Effector CD4-positive, alpha-beta T cell (primary cell): ENCODE measurements around the gene BCAS3.
"Not testable (repeated sequence)": the region's sequence is repeated elsewhere in the genome, so short reads cannot be mapped to it uniquely, and the experiment has no call there.

Source experiments
- DNase-seq: peaks from one replicate; pipeline ENCODE4 v3.0.0-alpha.2; 2020

Gene BCAS3

DNA sequence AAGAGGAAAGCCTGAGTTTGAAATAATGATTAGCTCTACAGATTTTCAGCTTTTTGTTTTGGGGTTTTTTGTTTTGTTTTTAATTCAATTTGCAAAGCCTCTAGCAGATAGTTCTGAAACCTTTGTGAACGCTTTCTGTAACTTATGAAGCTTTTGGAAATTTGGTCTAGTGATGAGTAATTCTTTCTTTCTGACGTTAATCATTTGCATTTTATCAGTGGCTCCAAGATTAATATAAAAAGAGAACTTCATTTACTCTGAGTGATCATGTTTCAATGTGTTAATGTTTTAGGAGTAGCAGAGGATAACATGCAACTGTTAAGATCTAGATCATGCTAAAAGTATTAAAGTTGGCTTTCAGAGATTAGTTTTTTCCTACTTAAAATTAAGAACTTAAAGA, 561.7 kb downstream of the BCAS3 start:
- no peak for DNase-seq

DNA sequence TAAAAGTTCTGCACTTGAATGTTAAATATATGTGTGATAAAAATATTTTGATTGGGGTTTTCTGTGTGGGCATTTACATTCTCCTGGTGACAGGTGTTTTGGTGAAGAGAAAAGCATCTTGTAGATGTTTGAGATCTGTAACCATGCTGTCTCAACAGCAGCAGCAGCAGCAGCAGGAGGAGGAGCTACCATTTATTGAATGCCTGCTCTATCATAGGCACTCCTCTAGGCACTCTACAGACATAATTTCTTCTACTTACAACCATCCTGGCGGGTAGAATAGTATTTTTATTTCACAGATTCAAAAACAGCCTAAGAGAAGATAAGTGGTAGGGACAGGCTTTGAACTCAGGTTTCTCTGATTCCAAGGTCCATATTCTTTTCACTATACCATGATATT, 562.3 kb downstream of the BCAS3 start:
- no peak for DNase-seq

DNA sequence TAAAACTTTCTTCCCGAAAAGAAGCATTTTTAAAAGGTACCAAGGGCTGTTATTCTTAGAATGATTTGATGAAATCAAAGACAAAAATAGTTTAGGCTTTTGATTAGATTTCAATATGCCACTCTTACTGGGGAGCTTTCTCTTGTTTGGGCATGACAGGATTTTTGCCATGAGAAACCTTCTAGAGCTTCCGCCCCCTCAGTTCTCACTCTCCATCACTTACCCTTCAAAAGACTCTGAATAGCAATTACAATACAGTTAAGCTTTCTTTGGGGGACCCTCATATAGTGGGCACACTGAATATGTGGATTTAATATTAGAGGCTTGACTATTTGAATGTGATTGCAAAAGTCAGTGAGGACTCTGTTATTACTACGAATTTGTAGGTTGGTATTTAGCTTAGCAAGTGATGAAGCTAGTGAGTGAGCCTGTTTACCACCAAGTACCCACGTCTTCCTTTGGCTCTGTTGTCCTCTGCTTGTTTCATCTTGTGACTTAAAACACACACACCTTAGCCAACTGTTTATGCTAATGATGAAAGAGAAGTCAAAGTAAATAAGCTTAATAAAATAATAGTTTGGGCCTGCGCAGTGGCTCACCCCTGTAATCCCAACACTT, 563.3 kb downstream of the BCAS3 start:
- DNase-seq = no peak

DNA sequence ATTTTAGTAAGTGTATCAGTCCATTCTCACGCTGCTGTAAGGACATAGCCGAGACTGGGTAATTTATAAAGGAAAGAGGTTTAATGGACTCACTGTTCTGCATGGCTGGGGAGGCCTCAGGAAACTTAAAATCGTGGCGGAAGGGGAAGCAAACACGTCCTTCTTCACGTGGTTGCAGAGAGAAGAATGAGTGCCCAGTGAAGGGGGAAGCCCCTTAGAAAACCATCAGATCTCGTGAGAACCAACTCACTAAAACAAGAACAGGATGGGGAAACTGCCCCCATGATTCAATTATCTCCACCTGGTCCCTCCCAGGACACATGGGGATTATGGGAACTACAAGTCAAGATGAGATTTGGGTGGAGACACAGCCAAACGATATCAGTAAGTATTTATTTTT, 567.3 kb downstream of the BCAS3 start:
- not testable (repeated sequence) for DNase-seq

DNA sequence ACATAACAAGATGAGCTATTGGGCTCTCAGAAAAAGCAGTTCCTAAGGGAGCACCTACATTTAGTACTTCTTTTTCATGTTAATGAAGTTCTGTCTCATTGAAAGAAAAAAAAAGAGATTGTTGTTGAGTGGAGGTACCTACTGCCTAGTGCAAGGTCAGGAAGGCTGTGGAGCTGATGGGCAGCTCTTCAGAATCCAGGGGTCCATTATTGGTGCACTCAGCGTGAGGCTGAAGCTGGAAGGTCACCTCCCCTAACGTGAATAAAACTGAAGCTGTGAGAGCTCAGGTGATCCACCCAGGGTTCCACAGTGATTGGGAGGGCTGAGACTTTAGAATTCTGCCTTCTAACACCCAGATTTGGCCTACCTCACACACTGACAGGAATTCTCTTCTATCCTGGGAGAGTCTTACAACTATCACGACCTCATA, 568.1 kb downstream of the BCAS3 start:
- DNase-seq = no peak

DNA sequence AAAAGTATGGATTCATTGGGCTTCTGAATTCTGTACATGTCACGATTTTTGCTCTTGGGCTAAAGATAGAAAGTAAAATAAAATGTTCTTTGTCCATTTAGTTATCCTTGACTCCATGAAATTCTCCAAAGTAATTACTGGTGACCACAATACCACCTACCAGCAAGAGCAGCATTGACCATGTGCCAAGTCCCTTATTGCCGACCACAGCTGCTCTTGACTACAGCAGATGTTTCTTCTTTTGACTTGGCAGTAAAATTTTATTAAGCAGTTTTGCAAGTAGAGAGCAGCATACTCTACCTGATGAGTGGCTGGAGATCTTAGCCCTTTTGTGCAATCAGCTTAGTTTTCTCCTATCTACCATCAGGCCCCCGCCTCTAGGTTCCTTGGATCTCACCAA, 569.8 kb downstream of the BCAS3 start:
- DNase-seq = no peak

DNA sequence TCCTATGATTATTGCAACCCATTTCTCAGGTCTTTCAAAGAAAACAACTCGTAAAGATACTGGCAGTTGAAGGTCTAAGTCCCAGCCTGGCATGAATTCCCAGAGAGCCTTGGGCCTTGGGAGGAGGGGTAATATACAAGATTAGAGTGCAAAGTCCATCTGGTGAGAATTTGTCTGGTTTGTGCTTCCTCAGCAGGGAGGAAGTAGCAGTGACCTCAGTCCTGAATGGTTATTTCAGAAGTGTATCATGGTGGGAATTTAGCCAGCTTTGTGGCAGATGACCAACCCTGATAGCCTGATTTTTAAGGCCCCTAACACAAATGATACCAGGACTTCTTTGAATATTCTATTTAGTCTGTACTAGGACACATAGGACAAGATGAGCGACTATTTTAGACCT, 570.7 kb downstream of the BCAS3 start:
- no peak for DNase-seq

DNA sequence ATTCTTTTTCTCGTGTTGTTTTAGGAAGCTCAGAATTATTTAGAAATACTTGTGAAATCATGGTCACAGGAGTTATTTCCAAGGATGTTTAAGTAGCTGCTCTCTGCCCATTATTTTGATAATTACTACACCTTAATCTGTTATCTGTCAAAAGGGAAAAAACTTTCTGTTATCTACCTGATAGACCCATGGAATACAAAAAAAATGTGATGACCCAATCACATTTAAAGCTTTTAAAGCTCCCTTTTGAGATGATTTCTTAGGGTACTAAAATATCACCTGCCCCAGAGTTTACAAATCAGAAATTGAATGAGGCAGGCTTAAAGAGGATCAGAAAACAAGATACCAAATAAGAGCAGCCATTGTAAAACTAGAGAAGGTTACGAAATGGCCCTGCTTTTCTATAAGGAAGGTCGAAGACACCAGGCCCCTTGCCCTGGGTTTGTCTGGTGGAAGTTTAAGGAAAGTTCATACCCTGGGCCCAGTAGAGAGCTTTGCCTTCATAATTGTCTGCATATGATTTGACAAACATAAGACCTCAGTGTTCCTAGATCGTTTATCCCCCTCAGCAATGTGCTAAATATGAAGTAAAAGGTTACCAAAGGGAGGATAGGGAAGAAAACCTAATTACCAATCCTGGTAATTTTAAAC, 572.1 kb downstream of the BCAS3 start:
- DNase-seq = no peak

DNA sequence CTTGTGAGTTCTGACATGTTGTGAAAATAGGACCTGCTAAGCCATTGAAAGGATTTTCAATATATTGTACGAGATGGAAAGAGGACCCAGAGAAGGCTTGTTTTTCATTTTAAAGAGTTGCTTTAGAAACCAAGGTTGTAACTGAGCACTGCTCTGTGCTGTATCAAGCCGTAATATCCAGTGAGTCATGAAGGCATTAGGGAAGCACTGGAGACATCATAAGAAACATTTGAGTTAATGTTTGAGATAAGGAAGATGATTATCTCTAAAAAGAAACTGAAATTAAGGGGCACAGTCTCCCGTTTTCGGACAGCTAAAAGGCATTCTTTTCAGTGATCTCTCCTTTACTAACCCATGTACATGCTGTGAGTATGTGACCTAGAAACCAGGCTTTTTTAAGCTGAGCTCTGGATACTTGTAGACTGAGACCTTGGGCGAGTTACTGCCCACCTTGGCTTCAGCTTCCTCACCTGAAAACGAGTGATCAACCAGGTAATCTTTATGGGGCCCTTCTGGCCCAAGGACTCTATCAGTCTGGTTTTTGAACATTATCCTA, 572.8 kb downstream of the BCAS3 start:
- no peak for DNase-seq

DNA sequence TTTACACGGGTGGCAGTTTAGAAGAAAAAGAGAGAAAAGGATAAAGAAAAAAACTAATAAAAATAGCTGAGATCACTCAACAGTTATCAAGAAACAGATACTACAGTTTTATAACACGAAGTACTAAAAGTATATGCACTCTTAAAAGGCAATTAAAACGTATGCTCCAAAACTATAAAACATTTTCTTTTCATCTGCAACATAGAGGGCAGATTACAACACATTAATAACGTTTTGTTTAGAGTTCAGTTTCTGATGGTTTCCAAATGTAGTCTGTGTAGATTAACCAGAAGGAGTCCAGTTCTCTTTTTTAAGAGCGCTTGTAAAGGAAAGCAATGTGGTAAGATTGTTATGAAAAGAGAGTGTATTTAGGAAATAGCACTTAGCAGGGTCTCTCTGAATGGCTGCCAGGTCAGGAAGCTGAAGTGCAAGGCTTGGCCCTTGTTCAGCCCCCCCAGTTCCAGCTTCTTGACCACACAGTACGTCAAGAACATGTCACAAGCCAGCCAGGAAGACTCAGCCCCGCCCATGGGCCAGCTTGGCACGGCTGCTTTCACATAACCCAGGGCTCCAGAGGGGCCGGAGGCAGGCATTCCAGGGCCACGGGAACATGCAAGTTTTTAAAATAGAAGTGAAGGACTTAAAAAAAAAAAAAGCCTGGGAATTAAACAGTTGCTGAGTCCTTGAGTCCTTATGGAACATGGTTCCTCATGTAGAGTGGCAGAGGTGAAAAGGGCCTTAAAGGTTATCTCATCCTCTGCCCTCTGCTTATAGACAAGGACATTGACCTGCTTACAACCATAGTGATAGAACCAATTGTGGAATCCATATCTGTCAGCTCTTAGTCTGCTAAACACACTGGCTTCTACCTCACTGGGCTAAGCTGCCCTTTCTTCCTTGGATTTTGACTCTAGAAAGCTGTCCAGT, 574.6 kb downstream of the BCAS3 start:
- no peak for DNase-seq

DNA sequence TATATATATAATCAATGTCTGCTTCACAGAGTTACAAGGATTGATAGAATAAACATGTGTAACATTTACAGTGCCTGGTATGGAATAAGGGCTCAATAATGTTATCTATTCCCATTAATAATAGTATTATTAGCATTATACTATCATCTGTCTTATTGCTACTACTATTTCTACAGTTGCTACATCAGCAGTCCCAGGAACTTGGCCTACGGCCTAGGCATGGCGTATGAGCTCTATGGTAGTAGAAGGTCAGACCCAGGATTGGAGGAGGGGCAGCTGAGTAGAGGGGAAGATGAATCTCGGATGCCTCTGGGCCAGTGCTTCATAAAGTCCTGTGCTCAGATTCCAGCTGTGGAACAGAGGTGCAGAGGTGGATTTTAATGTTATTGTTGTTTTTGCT, 575.7 kb downstream of the BCAS3 start:
- no peak for DNase-seq

DNA sequence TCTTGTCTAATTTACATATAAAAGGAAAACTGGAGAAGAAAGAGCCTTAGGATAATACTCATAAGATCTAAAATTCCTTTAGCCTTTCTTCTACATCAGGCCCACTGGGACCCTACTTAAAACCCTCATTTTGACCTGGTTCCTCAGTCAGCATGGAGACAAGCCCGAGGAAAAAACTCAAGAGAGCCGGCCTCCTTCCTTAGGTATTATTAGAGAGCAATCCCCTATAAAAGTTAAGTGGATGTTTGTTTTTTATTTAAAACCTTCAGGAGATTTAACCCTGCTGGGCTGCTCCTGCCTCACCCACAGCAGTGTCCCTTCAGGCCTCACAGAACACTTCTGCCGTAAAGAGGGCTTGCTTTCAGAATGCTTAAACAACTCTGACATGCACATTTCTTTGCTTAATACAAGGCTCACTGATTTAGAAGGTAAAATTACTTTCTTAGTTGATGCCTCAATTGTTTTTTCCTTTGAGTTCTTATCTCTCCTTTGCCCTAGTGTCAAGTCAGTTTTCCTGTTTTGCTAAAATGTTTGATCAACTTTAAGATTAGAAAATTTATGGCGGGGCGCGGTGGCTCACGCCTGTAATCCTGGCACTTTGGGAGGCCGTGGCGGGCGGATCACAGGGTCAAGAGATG, 576.4 kb downstream of the BCAS3 start:
- DNase-seq = no peak

DNA sequence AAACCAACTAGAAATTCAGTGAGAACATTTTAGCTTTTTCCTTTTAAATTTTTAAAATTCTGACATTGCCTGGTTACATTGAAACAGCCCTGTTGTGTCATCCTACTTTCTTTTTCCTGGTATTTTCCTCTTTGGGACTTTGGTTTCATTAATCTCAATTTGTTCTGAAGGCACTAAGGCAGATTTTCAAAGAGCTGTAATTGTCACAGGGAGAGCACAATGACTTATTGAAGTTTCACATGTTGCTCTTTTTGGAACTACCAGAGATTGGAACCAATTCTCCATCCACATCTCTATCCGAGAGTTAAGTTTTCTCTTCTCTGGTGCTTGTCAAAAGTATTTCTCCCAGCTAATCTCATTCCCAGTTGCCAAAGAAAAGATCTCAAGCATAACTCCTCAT, 577.3 kb downstream of the BCAS3 start:
- no peak for DNase-seq

DNA sequence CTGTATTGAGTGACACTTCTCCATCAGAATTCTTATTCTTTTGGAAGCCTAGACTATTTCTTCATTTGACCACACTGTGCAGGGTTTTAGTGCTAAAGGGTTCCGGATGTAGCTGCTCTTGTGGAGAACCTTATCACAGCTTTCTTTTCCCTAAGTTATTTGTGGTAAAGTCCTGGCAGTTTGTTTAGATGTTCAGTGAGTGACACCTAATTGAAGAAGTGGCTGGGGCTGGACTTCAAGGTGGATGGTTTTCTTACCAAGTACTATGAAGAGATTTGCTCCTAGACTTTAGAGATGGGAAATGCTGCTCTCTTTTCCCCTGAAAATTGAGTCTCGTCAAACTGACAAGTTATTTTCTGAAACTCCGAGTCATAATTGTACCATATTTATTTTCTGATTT, 578.0 kb downstream of the BCAS3 start:
- no peak for DNase-seq

DNA sequence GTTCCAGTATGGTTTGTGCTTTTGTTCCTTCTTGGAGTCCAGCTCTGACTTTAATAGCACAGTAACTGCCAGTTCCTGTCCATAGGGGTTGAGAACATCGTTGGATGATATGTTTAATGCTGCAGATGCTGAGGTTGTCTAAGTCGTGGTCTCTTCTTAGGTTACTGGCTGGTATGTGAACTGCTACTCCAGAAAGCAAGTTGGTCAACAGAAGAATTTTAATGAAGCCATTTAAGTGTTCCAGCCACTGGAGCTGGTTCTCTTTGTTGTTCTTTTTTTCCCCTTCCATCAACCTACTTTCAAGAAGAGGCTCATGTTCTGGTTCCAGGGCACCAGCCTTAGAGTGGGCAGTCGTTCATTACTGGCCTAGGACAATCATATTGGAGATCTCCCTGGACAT, 581.7 kb downstream of the BCAS3 start:
- DNase-seq = no peak

DNA sequence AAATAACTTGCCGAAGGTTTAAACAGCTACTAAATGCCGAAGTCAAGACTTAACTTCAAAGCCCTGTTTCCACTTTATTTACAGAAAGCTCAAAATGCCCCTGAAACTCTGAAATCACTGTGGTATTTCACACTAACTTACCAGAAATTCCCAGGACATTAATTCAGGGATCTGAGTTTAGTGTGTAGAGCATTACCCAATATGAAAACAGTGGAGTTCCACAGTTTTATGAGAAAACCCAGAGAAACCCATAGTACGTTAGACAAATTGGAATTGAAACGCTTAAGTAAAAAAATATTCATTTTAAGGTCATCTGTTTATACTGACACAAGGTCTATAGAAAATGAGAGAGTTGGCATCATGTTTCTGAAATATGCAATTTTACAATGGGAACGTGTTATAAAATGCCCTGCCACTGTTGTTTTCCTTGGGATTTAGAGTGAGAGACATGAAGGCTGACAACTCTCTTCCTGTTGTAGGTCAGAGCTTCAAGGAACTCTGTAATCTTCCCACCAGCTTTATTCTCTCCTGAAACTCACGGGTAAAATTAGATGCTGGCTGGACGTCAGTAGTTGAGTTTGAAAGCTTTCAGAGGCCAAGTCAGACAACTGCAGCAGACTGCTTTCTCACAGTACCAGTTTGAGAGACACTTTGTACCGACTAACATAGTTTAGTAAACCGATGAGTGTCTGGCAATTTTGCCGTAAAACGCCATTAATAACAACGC, 582.6 kb downstream of the BCAS3 start:
- DNase-seq = no peak

DNA sequence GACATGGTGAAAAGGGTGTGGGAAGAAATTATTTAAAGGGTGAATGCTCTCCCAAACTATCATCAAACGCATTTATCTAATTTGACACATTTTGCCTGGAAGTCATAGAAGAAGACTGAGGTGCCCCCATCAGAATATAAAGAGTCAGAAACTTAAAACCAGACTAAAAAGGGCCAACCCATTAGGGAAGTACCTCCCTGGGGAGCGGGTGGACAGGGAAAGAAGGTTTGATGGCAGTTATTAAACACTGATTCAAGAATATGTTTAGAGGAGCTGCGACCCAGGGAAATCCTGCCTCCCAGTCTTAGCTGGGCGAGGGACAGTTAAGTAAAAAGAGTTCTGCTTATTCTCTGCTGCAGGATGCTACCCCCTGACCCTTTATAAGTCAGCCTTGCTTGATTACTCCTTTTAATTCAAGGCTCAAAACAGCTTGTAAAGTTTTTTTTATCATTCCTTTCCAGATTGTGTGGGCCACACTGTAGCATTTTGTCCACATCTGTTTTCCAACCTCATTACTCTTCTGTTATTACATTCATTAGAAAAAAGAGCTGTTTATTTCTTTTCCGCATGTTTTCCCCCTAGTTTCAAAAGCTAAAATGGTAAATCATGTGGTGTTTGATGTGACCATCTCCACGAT, 583.5 kb downstream of the BCAS3 start:
- DNase-seq = no peak

DNA sequence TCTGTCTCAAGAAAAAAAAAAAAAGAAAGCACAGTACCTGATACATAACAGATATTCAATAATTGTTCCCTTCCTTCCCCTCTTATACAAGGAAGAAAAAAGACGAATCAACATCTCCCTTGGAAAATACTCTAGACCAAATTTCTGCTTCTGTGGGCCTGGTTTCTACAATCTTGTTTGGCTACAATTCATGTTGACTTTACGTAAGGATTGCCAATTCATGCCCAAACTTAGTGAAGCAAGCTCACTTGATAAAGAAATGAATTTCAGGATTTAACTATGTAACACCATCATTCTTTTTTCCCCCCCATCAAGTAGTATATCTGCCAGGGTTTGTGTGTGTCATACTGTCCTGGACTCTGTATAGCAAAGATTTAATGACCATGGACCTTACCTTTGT, 587.7 kb downstream of the BCAS3 start:
- DNase-seq = no peak

DNA sequence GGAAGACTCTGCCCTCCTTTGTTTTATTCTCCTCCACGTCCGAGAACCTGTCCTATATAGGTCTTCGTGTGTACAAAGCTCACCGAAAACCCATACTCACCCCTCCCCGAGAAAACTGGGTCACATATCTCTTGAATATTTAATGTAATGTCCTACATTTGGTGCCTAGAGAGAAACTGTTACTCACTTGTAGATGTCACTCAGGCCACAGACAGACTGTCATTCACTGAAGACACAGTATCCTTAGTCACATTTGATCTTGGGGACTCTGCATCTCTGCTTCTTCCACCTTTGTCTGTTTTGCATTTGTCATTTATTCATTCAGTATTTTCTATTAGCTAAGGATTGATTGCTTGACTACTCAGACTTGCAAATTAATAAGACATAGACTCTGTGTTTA, 590.2 kb downstream of the BCAS3 start:
- no peak for DNase-seq

DNA sequence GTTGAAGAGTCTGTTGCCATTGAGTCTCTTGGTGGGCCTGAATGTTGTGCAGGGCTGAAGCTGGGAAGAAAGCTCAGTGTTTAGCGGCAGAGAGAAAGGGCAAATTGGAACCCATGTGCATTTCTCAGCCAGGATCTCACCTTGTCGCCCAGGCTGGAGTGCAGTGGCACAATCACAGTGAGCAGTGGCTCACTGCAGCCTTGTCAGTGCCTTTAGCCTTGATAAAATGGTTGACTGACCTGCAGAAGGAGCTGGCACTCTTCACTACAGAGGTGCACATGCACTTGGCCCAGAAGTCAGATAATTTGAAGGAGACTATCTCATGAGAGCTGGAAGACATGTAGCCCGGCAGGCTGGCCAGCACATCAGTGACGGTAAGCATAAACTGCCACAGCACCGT, 597.7 kb downstream of the BCAS3 start:
- DNase-seq = no peak

DNA sequence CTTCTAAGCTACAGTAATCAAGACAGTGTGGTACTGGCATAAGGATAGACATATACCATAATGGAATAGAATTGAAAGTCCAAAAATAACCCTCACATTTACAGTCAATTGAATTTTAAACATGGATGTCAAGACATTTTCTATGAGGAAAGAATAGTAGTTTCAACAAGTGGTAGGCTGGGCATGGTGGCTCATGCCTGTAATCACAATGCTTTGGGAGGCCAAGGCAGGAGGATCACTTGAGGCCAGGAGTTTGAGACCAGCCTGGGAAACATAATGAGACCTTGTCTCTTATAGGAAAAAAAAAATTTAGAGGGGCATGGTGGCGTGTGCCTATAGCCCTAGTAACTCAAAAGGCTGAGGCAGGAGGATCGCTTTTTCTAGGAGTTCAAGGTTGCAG, 599.2 kb downstream of the BCAS3 start:
- DNase-seq = no peak
